ENCODE measurements around the gene NKX1-2. TPM values are rescaled to one million over a fixed set of nuclear protein-coding genes. Genes with fewer than 3 reads are reported as not detected.

The NKX1-2 gene
- total RNA-seq, 1 experiment from 2014 or later, result not detected

GRCh38 chr10:124416733-124417132 is 33.1 kb downstream of the NKX1-2 start:
- Histone ChIP-seq H3K36me3 (ENCODE audit: insufficient read depth, low read length, poor library complexity, severe bottlenecking) (no peaks in the 10 kb centered on the region), H3K27ac (ENCODE audit: low read depth, low read length, poor library complexity, severe bottlenecking) (no peak overlapping the region), H3K4me3 (ENCODE audit: low read depth, low read length, poor library complexity, severe bottlenecking) (no peak overlapping the region), H3K27me3 (replicated peaks; ENCODE audit: insufficient read depth, low read depth, low read length, poor library complexity) (peaks cover 16% of the 10 kb centered on the region), H3K4me1 (ENCODE audit: insufficient read depth, low read length, poor library complexity, severe bottlenecking) (no peaks in the 10 kb centered on the region), H3K9me3 (ENCODE audit: low read depth, low read length, poor library complexity, severe bottlenecking) (no peaks in the 10 kb centered on the region)
- DNase-seq (ENCODE audit: low spot score), result no peak
- TF ChIP-seq EZH2 (IDR thresholded peaks at IDR 0.05; ENCODE audit: borderline replicate concordance, low read depth, low read length, poor library complexity, severe bottlenecking), result no peak
- no peak for TF ChIP-seq CTCF (conservative IDR thresholded peaks at IDR 0.05; ENCODE audit: low read depth, low read length)
- CTCF ChIA-PET, result no interaction called here
- POLR2A ChIA-PET (ENCODE audit: low non-redundant PET), result interaction anchor here (0.6 kb wide), 1 partner anchor 10 kb away, joined by 5 read pairs; no protein-coding TSS in a partner anchor
- no TSS peak for BruUV-seq (replicated peaks)
- intact Hi-C loops (cut with micrococcal nuclease; ENCODE audit: unreplicated experiment), result no loop called here

- POLR2A ChIA-PET (ENCODE audit: low non-redundant PET), result no interaction called here
- BruUV-seq (replicated peaks), result no TSS peak
- intact Hi-C loops (cut with micrococcal nuclease; ENCODE audit: unreplicated experiment), result no loop called here
- Histone ChIP-seq H3K27me3 (replicated peaks; ENCODE audit: insufficient read depth, low read depth, low read length, poor library complexity) (peaks cover 1% of the 10 kb centered on the region), H3K27ac (ENCODE audit: low read depth, low read length, poor library complexity, severe bottlenecking) (no peak overlapping the region), H3K36me3 (ENCODE audit: insufficient read depth, low read length, poor library complexity, severe bottlenecking) (no peaks in the 10 kb centered on the region), H3K4me3 (ENCODE audit: low read depth, low read length, poor library complexity, severe bottlenecking) (no peak overlapping the region), H3K9me3 (ENCODE audit: low read depth, low read length, poor library complexity, severe bottlenecking) (no peaks in the 10 kb centered on the region), H3K4me1 (ENCODE audit: insufficient read depth, low read length, poor library complexity, severe bottlenecking) (no peaks in the 10 kb centered on the region)
- DNase-seq (ENCODE audit: low spot score), result no peak
- TF ChIP-seq EZH2 (IDR thresholded peaks at IDR 0.05; ENCODE audit: borderline replicate concordance, low read depth, low read length, poor library complexity, severe bottlenecking) (no peak), CTCF (conservative IDR thresholded peaks at IDR 0.05; ENCODE audit: low read depth, low read length) (no peak)
- CTCF ChIA-PET, result interaction anchor here (1.3 kb wide), 1 partner anchor 12 kb away, joined by 5 read pairs; no protein-coding TSS in a partner anchor
Observed at GRCh38 chr10:124415210-124415609, 34.6 kb downstream of the NKX1-2 start.

- TF ChIP-seq EZH2 (IDR thresholded peaks at IDR 0.05; ENCODE audit: borderline replicate concordance, low read depth, low read length, poor library complexity, severe bottlenecking), result no peak
- no peak for TF ChIP-seq CTCF (conservative IDR thresholded peaks at IDR 0.05; ENCODE audit: low read depth, low read length)
- no peaks in the 10 kb centered on the region for H3K36me3 ChIP-seq (ENCODE audit: insufficient read depth, low read length, poor library complexity, severe bottlenecking)
- H3K27me3 ChIP-seq (replicated peaks; ENCODE audit: insufficient read depth, low read depth, low read length, poor library complexity), result no peaks in the 10 kb centered on the region
- no TSS peak for BruUV-seq (replicated peaks)
- H3K4me3 ChIP-seq (ENCODE audit: low read depth, low read length, poor library complexity, severe bottlenecking), result no peak overlapping the region
- no peak overlapping the region for H3K27ac ChIP-seq (ENCODE audit: low read depth, low read length, poor library complexity, severe bottlenecking)
- H3K9me3 ChIP-seq (ENCODE audit: low read depth, low read length, poor library complexity, severe bottlenecking), result no peaks in the 10 kb centered on the region
- intact Hi-C loops (cut with micrococcal nuclease; ENCODE audit: unreplicated experiment), result no loop called here
- ChIA-PET CTCF (no interaction called here), POLR2A (ENCODE audit: low non-redundant PET) (no interaction called here)
- DNase-seq (ENCODE audit: low spot score), result no peak
- H3K4me1 ChIP-seq (ENCODE audit: insufficient read depth, low read length, poor library complexity, severe bottlenecking), result no peaks in the 10 kb centered on the region
Observed at GRCh38 chr10:124414076-124414475, 35.8 kb downstream of the NKX1-2 start.
